NB4 (cell line): Measurements from ENCODE around the gene CCNY.
"Not testable (repeated sequence)": the region's sequence is repeated elsewhere in the genome, so short reads cannot be mapped to it uniquely, and the experiment has no call there.

Source experiments
- DNase-seq: peaks from one replicate; pipeline ENCODE4 v3.0.0; 2010; ENCODE audit warnings: low read depth
- H3K4me3 ChIP-seq: one replicate; pipeline ENCODE4 v1.5.1; 2011; ENCODE audit warnings: mild to moderate bottlenecking, low read depth, low read length, moderate library complexity
- CTCF ChIP-seq: IDR thresholded peaks from one replicate; pipeline ENCODE4 v1.5.1; 2012; ENCODE audit warnings: low read depth, low read length
- MYC ChIP-seq: IDR thresholded peaks from 2 replicates; pipeline ENCODE4 v1.6.1; 2011; ENCODE audit warnings: low read depth, low read length
- POLR2A ChIP-seq: IDR thresholded peaks from 2 replicates; pipeline ENCODE4 v1.6.1; 2011; ENCODE audit warnings: mild to moderate bottlenecking; ENCODE audit not compliant: insufficient read length; ENCODE audit errors: extremely low read depth
- TF ChIP-seq, protein P1 (sequence below): IDR thresholded peaks from 2 replicates; pipeline ENCODE4 v1.6.1; 2011; ENCODE audit warnings: low read depth, low read length

Gene CCNY

GRCh38 chr10:35349389-35349915, 13.1 kb downstream of the CCNY start:
- no peak overlapping the region for H3K4me3 ChIP-seq
- TF ChIP-seq, protein P1, sequence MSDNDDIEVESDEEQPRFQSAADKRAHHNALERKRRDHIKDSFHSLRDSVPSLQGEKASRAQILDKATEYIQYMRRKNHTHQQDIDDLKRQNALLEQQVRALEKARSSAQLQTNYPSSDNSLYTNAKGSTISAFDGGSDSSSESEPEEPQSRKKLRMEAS: no peak
- no peak for TF ChIP-seq POLR2A
- no peak for DNase-seq

DNA sequence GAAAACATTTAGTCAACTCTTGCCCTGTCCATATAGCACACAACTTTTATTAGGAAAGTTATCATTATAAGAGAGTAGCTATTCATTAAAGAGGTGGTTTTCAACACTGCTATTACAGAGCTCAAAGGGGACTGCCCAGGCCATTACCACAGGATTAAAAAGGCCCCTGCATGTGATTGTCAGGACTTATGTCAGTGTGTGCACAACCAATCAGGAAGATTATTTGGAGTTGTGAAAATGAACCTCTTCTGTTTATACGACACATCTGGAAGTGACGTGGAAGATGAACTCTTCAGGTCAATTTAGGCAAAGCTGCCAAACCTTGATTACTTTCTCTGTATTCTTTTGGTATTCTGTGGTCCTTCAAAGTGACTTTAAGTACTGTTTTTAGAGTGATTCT, 14.7 kb downstream of the CCNY start:
- H3K4me3 ChIP-seq: no peak overlapping the region
- DNase-seq: no peak
- TF ChIP-seq, protein P1: no peak
- TF ChIP-seq MYC: no peak
- TF ChIP-seq POLR2A: no peak
- no peak for TF ChIP-seq CTCF

DNA sequence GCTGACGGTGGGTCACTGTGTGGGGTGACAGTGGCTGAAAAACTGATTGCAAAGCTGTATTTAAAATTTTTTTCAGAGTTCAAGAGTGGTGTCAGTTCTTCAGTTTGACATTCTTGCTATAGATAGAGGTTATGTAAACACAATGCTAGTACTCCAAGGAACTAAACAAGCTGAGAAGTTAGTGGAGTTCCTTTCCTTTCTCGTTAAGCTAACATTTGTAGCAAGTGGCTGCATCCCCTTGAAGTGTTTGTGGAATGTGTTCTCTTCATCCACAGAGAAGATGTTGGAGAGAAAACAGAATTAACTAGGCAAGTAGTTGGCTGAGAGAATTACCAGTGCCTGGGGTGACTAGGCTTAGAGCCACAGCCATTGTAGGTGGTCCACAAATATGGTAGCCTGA, 15.8 kb downstream of the CCNY start:
- no peak for DNase-seq
- H3K4me3 ChIP-seq: no peak overlapping the region
- TF ChIP-seq MYC (no peak), POLR2A (no peak), CTCF (no peak)
- TF ChIP-seq, protein P1: no peak

DNA sequence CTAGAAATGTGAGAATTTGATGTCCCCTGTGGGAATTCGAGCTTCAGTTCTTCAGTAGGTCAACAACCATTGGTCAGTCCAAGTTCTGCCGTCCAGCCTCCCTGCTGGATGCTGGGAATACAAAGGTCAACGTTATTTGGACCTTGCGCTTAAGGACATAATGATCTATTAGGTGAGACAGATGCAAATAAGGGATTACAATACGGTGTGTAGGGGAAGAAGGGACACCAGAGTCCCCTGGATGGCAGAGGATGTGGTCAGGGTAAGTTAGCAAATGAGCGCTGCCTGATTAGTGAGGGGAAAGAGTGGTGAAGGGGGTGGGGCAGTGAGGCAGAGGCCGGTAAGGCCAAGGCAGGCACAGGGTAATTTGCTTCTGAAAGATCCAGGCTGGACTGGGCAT, 16.2 kb downstream of the CCNY start:
- no peak for TF ChIP-seq CTCF
- TF ChIP-seq POLR2A: no peak
- no peak for TF ChIP-seq MYC
- TF ChIP-seq, protein P1: no peak
- peak; percentile 20 for DNase-seq
- H3K4me3 ChIP-seq: no peak overlapping the region

DNA sequence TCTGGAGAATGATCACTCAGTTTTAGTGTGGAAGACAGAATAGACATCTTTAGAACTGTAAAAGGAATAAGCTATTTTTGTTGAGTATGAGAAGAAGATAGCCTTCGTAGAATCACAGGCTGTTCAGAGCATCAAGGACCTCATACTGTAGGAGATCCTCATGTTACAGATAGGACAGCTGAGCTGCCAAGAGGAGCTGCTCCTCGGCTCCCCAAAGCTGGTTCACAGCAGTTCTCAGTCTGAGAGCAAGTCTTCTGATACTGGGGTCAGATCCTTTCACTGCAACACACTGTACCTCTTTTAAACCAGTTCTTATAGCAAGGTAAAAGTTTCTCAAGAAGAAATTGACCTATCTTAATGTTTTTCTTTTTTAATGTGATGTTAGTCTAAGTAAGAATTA, 17.1 kb downstream of the CCNY start:
- no peak for DNase-seq
- H3K4me3 ChIP-seq: no peak overlapping the region
- no peak for TF ChIP-seq MYC
- no peak for TF ChIP-seq CTCF
- no peak for TF ChIP-seq POLR2A
- TF ChIP-seq, protein P1: no peak

- TF ChIP-seq, protein P1: no peak
- no peak for TF ChIP-seq MYC
- TF ChIP-seq CTCF: no peak
- no peak for TF ChIP-seq POLR2A
- no peak for DNase-seq
- H3K4me3 ChIP-seq: no peak overlapping the region
These were observed 17.5 kb downstream of the CCNY start for GRCh38 chr10:35353805-35354204.

- DNase-seq: not testable (repeated sequence)
These were observed 17.9 kb downstream of the CCNY start for GRCh38 chr10:35354257-35354656.

More at GRCh38 chr10:35354257-35354656, 17.9 kb downstream of the CCNY start:
- not testable (repeated sequence) for H3K4me3 ChIP-seq
